Esophagus mucosa (tissue), 1 donor: ENCODE results near the gene NFAT5. TPM values are rescaled to one million over a fixed set of nuclear protein-coding genes. Genes with fewer than 3 reads are reported as not detected.
"Not testable (repeated sequence)": the region's sequence is repeated elsewhere in the genome, so short reads cannot be mapped to it uniquely, and the experiment has no call there.

Experiments
- ATAC-seq: fragments of 200-7000 bp; cut with Tn5 transposase; one replicate; pipeline ENCODE4 v1.9.1; 2020
- total RNA-seq: library from RNA; stranded (reverse); gene quantifications from one replicate; pipeline ENCODE4 v1.2.4, GENCODE V29; 2023
- donor health status: DM: yes; HTN: yes; CAD: no.

The NFAT5 gene
- total RNA-seq, 1 donor from 2014 or later, result 28.3 TPM

DNA sequence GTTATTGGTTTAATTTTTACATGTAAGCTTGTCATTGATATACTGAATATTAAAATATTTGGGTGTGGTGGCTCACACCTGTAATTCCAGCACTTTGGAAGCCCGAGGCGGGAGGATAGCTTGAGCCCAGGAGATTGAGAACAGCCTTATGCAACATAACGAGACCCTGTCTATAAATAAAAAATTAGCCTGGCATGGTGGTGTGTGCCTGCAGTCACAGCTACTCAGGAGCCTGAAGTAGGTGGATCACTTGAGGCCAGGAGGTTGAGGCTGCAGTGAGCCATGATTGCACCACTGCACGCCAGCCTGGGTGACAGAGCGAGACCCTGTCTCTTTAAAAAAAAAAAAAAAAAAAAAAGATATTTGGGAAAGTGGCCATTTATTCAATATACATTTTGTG is 32.3 kb downstream of the NFAT5 start:
- ATAC-seq, result no peak

GRCh38 chr16:69599731-69600130 is 34.0 kb downstream of the NFAT5 start:
- ATAC-seq, result no peak

- no peak for ATAC-seq
These were observed 34.4 kb downstream of the NFAT5 start for GRCh38 chr16:69600202-69600601.

DNA sequence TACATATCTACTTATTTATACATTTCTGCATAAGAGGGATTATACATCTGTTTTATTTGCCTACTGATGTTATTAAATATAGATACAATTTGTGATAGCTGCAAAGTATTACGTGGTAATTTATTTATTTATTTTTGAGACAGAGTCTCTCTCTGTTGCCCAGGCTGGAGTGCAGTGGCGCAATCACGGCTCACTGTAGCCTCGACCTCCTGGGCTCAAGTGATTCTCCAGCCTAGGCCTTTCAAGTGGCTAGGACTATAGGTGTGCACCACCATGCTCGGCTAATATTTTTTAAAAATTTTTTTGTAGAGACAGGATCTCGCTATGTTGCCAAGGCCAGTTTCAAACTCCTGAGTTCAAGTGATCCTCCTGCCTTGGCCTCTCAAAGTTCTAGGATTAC is 35.5 kb downstream of the NFAT5 start:
- no peak for ATAC-seq

GRCh38 chr16:69606985-69607384 is 41.2 kb downstream of the NFAT5 start:
- no peak for ATAC-seq

- ATAC-seq, result no peak
These were observed 41.9 kb downstream of the NFAT5 start for GRCh38 chr16:69607674-69608073.

DNA sequence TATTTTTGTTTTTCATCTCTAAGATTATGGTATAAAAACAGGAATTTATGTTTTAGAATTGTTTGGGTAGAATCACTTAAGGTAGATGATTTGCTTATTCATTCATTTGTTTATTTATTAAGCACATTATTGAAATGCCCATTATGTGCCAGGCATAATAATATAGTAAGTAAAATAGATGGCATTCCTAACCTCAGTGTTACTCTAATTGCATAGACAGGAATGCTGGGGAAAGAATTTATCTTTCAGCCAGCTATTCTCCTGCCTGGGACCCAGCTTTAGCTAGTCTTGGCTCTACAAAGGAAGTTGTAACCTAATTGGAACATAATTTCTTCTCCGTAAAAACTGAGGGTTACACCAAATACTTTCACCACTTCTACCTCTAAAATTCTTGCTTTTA is 44.6 kb downstream of the NFAT5 start:
- no peak for ATAC-seq

DNA sequence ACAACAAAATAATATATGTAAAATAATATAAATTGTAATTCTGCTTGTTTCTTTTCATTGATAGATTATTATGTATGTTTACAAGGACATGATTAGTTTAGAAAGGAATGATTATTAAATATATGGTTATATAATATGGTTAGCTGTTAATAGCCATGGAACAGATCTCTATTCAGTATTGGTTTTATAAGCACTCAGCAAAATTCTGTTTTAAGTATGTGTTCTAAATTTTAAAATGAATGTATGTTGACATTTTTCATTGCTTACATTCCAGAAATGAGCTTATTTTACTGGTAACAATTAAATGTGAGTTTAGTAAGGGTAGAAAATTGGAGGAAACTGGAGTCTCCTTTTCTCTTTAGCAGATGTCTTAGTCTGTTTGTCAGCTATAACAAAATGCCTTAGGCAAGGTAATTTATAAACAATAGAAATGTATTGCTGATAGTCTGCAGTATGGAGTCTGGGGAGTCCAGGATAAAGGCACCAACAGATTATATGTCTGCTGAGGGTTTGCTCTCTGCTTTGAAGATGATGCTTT is 45.4 kb downstream of the NFAT5 start:
- ATAC-seq, result no peak

- peak; percentile 97 for ATAC-seq
These were observed 47.8 kb downstream of the NFAT5 start for GRCh38 chr16:69613378-69614154.

DNA sequence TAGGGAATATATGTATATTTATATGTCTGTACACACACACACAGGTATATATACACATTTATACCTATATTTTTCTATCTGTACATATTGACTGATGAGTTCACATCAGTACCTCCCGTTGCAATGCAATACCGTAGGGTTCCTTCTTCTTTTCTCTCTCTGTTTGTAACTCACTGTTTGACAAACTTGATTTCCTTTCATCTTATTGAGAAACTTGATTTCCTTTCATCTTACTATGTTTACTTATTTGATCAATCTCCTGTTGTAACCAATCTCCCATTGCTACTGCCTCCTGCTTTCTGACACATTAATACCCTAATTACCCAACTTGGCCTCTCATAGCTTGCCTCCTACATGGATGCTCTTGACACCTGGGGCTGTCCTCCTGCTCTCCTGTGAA is 49.8 kb downstream of the NFAT5 start:
- no peak for ATAC-seq

GRCh38 chr16:69616082-69616481 is 50.3 kb downstream of the NFAT5 start:
- no peak for ATAC-seq

- no peak for ATAC-seq
These were observed 52.5 kb downstream of the NFAT5 start for GRCh38 chr16:69618307-69618706.

DNA sequence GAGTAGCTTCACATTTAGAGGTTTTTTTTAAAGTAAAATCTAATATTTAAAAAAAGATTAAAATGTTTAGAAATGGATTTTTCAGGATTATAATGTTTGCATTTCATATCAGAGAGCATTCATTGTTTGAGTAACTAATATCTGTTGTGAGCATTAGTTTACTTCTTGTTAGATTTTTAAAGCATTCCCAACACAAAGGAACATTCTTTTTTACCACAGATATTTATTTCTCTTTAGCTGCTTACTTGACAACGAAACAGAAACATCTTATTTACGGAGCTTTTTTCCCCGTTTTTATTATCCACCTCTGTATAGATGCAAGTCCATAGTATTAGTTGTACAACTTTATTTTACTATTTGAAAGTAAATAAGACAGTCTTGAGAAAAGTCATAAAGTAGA is 53.0 kb downstream of the NFAT5 start:
- no peak for ATAC-seq

GRCh38 chr16:69619514-69619913 is 53.7 kb downstream of the NFAT5 start:
- ATAC-seq, result no peak

DNA sequence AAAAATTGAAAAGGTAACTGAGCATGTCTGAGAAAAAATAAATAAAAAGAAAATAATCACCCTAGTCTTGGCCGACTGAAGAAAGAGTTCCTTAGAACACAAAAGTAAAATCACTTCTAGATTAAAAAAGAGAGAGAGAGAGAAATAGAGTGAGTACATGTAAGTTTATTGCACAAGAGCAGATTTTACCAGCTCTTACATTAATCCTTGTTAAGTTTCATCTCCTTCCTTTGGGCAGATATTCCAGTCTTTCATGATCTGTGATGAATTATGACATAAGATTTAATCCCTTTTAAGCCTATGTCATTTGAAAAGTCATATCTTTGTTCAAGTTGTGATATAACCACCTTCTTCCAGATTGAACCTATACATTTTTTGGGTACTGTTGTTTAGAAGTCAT is 54.8 kb downstream of the NFAT5 start:
- ATAC-seq, result peak; percentile 74

- no peak for ATAC-seq
These were observed 55.5 kb downstream of the NFAT5 start for GRCh38 chr16:69621225-69621624.

GRCh38 chr16:69626256-69626655 is 60.5 kb downstream of the NFAT5 start:
- ATAC-seq, result no peak

- no peak for ATAC-seq
These were observed 67.1 kb downstream of the NFAT5 start for GRCh38 chr16:69632828-69633227.

- no peak for ATAC-seq
These were observed 67.6 kb downstream of the NFAT5 start for GRCh38 chr16:69633375-69633774.

DNA sequence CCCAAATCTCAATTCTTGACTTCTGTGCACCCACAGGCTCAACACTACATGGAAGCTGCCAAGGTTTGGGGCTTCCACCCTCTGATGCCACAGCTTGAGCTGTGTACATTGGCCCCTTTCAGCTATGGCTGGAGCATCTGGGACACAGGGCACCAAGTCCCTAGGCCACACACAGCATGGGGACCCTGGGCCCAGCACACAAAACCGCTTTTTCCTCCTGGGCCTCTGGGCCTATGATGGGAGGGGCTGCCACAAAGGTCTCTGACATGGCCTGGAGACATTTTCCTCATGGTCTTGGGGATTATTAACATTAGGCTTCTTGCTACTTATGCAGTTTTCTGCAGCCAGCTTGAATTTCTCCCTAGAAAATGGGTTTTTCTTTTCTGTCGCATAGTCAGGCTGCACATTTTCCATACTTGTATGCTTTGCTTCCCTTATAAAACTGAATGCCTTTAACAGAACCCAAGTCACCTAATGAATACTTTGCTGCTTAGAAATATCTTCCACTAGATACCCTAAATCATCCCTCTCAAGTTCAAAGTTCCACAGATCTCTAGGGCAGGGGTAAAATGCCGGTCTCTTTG is 70.9 kb downstream of the NFAT5 start:
- not testable (repeated sequence) for ATAC-seq

GRCh38 chr16:69637206-69637865 is 71.6 kb downstream of the NFAT5 start:
- ATAC-seq, result not testable (repeated sequence)

DNA sequence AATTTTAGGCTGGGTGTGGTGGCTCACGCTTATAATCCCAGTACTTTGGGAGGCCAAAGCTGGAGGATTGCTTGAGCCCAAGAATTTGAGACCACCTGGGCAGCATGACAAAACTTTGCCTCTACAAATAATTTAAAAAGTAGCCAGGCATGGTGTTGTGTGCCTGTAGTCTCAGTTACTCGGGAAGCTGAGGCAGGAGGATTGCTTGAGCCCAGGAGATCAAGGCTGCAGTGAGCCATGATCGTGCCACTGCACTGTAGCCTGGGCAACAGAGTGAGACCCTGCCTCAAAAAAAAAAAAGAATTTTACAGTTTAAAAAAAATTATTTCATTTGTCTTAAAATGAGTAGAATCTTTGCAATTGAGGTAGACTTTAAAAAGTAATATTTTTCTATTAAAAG is 78.2 kb downstream of the NFAT5 start:
- not testable (repeated sequence) for ATAC-seq

- ATAC-seq, result no peak
These were observed 79.0 kb downstream of the NFAT5 start for GRCh38 chr16:69644790-69645189.

GRCh38 chr16:69647020-69647419 is 81.3 kb downstream of the NFAT5 start:
- ATAC-seq, result no peak
